Iris pigment epithelial cell (primary cell): ENCODE data around the gene RPRD1B.
"Not testable (repeated sequence)": the region's sequence is repeated elsewhere in the genome, so short reads cannot be mapped to it uniquely, and the experiment has no call there.

Experiments used
- DNase-seq: peaks from one replicate; pipeline ENCODE4 v3.0.0-alpha.2; 2011; ENCODE audit warnings: low read depth

The RPRD1B gene

DNA sequence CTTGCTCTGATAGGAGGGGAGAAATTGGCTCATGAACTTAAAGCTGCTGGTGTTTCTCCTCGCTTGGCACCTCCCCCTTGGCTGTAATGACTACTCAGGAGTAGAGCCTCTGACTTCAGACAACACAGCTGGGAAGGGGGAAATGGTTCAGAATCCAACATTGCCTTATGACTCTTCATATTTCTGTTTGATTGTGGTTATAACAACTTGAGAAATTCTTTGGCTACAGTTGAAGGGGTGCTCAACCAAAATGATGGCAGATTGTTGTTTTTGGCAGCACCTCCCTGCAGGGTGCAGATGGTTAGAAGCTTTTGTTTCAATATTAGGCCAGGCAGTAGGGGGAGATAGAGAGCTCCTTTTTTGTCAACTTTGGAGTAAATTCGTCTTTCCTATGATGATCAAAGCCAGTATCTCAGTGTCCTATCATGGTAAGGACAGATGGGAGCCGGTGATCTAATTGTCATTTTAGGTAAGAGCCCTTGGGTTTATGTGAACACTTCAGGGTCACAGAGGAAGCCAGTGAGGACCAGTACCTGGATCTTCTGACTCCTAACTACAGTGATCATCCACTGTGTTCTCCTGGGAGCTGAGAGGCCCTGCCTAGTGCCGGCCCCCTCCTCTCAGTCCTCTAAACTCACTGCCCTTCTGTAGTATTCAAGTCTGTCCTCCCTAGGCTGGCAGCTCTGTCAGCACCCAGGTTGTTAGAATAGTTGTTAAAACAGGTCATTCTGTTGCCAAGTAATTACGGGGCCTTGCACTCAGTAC, 39.9 kb downstream of the RPRD1B start:
- peak; percentile 98 for DNase-seq

DNA sequence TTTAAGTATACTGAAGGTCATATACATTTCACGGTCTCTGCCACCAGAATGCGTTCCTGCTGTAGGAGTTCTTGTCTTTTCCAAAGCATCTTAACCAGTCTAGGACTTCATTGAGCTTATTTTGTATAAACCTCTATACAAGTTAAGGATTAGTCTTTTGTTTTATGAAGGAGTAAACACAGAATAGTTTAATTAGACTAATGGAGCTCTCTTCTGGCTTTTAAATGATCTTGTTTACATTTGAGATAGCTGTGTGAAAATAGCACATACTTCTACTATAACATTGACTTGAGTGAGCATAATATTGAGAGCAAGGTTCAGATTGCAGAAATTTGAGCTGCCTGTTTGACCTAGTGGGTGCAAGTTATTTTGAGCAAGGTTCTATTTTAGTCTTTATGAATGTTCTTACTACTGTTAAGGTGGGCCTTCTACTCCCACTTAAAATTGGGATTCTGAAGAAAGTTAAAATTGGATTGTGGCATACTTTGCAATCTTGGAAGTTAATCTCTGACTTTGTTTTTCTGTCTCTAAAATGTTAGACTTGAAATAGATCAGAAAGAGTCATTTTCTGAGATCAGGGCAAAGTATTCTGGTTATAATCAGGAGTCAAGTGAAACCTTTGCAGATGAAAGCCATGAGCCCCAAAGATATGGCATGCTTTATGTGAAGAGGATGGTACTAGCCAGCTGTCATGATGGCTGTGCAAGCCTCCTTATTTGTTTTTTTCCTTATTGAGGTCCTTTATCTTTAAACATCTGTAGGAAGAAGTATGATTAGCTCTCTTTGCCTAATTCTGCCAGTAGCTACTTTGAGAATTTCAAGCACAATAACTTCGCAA, 41.8 kb downstream of the RPRD1B start:
- DNase-seq = peak; percentile 62

DNA sequence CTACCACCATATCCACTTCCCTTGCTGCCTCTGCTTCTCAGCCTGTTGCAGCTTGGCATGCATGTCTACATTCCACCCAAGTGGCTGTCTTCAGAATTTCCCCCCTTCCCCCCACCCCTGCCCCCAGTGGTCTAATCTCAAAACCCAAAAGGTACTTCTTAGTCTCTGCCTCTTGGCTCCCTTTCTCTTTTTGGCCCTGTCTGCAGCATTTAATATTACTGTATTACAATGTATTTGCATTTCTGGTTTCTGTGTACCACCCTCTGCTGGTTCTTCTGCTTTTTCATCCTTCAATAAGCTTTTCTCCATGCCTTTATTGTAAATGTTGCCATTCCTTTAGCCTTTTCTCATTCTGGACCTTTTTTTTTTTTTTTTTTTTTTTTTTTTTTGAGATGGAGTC, 43.0 kb downstream of the RPRD1B start:
- DNase-seq = no peak

DNA sequence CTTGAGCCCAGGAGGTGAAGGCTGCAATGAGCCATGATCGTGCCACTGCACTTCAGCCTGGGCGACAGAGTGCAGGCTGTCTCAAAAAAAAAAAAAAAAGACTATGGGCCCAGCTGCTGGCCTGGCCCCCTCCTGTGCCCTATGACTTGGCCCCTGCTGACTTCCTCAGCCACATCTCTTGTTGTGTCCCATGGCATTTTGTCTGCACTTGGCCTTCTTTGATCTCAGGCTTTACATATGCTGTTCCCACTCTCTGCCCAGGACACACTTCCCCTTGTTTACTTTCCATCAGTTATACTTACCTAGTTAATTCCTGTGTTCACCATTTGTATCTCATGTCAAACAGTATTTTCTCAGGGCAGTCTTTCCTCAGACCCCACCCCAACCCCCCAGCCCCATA, 44.5 kb downstream of the RPRD1B start:
- DNase-seq = no peak

DNA sequence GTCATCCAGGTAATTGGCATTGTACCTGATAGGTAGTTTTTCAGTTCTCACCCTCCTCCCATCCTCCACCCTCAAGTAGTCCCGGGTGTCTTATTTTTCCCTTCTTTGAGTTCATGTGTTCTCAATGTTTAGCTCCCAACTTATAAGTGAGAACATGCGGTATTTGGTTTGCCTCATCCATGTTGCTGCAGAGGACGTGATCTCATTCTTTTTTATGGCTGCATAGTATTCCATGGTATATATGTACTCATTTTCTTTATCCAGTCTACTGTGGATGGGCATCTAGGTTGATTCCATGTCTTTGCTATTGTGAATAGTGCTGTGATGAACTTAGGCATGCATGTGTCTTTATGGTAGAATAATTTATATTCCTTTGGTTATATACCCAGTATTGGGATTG, 45.8 kb downstream of the RPRD1B start:
- no peak for DNase-seq

DNA sequence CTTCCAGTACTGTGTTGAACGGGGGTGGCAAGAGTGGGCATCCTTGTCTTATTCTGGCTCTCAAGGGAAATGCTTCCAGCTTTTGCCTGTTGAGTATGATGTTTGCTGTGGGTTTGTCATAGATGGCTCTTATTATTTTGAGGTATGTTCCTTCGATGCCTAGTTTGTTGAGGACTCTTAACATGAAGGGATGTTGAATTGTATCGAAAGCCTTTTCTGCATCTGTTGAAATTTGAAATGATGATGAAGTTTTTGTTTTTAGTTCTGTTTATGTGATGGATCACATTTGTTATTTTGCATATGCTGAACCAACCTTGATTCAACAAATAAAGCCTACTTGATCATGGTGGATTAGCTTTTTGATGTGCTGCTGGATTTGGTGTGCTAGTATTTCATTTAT, 48.0 kb downstream of the RPRD1B start:
- no peak for DNase-seq

DNA sequence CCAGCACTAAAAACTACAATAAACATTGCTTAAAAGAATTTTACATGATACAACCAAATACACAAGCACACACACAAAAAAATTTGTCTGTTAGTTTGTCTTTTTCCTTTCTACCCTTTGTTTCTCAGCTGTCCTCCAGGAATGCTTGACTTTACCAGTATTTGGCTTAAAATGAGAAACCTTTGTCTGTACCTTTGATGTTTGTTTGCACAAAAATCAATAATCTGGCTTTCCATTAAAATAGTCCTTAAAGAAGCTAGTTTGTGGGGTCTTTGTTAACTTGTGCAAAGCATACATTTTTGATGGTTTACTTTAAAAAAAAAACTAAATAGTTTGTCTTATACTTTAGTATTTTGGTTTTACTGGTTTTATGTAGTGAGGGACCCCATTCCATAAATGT, 49.3 kb downstream of the RPRD1B start:
- DNase-seq = no peak

DNA sequence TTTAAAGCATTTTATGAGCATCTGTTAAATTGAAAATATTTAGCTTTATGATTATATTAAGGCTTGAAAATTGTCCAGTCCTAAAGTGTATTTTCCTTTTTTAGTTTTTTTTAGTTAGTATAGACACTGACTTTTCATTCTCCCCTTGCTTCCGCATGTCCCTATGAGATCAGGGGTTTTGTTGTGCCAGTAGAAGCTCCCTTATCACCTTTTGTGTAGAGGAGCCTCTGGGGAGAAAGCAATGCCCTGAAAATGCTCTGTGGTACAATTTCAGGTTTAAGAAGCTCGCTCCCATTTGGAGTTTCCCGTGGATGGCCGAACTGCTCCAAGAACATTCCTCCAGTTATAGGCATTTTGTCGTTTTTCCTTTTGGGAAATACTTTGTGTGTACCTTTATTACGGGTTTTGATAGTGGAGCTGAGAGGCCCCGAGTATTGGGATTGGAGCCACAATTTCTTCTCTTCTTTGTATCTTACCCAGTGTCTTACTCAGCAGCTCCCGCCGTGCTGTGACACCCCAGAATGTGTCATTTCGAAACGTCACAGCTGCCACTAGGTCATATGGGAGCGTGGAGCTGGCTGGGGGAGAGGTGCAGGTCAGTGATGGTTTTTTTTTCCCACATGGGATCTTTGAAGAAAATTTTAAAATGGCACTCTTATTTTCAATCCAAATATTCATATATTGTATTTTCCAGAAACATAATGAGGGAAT, 49.9 kb downstream of the RPRD1B start:
- no peak for DNase-seq

DNA sequence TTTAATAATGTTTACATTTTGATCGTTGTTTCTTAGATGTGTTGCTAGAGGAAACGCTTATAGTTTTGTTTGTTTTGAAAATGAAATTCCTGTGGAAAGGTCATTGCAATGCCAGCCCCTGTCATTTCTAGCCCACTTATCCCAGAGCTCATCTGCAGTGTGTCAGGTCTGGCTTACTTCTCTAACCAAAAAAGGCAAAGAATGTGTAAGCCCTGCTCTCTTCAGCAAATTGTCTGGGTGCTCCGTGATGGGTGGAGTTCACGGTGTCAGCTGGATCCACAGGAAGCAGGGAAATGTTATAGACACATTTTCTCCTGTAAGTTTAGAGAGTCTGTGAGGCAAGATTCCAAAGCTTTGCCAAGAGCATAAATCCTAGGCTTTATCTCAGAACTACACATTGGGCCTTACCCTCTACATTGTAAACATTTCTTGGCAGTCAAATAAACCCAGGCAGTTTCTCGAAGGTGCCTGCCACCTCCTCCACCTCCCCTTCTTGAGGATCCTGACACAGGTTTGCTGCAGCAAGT, 50.9 kb downstream of the RPRD1B start:
- peak; percentile 89 for DNase-seq

DNA sequence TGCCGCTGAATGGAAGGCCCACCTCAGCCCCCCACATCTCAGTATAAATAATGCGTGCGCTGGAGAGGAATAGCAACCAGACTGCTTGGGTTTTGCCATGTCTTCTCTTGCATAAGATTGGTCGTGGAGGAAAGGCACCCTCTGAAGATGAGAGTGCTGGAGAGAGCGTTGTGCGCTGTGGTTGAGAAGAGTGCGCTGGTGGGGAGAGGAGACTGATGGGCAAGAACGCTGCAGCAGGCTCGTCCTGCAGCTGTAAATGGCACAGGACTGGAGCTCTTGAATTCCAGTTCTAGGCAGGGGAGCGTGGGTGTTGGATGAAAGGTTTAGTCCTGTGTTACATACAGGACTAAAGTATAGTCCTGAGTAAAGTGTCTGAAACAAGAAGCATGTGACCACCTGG, 51.5 kb downstream of the RPRD1B start:
- no peak for DNase-seq

DNA sequence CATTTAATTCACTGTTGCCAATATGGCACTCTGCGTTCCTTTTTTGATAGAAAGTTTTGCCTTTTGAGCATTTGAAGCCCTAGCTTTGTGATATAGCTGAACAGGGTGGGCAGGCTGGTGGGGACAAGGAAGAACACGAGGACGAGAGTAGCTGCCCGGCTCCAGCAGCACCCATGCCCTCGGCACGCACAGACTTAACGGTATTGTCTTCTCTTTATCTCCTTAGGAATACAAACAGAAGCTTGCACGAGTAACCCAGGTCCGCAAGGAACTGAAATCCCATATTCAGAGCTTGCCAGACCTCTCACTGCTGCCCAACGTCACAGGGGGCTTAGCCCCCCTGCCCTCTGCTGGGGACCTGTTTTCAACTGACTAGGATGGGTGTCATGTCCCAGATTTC, 56.0 kb downstream of the RPRD1B start:
- no peak for DNase-seq

DNA sequence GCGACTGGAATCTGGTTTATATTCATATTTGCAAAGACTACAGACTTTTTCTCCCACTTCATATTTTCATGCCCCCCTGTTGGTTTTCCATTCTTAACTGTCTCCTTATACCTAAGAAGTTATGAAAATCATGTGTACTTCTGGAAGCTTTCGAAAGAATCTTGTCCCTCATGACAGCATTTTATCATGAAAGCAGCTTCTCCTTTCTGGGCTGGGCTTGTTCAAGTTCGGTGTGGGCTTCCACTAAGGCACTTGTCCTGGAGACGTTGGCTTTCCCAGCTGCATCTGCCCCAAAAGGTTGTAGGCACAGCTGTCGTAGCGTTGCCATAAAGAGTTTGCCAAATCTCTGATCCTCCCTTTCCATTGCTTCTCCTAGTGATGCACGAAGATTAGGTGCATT, 56.5 kb downstream of the RPRD1B start:
- DNase-seq = no peak

DNA sequence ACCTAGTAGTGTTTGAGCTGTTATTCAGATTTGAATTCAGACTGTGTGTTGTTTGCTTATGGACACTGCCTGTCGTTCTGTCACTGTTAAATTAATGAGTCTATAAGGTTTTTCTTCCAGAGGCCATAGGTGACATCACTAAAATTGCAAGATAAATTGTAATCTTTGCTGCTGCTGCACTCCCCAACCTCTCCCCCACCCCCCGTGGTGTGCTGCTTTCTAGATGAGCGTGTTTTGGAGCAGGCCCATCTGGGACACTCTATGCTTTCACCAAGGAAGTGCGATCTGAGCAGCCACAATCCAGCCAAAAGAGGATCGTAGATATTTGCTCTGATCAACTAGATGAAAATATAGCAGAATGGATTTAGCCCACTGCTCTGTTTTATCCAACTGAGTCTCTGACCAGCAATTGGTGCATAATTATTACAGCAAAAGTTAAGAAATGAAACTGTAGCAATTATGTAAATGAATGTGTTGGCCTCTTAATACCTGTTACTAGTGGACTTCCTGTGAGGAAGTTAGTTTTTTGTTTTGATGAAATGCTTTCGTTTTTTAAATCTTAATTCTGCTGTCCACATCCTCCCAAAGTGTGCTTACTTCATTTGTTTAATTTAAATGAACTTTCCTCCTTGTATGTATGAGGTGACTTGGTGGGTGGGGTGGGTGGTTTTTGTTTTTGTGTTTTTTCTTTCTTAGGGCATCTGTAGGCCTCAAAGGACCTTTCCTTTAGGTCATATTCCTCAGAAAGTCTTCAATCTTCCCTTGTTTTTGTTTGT, 58.1 kb downstream of the RPRD1B start:
- peak; percentile 49 for DNase-seq

DNA sequence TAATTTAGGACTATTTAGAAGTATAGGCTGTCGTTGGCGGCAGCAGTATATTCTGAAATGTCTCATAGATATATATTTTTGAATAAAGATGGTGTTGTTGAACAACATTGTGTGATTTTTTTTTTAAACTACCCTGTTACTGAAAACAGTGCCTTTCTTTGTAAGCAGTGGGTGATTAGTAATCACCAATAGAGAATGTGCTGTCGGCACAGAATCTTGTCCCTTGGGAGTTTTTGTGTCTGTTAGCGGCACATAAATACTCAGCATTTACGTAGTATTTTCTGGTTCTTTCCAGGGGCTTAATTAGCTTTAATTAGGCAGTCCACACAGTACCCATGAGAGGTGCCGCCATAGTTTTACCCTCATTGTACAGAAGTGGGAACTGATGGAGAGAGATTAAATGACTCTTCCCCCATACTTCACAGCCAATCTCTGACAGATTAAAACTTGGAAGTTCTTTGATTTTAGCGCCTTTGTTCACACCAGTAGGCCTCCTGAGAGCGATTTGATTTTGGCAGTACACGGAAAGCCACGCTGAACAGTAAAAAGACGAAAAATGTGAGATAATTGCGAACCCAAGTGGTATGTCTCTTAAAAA, 58.8 kb downstream of the RPRD1B start:
- no peak for DNase-seq

DNA sequence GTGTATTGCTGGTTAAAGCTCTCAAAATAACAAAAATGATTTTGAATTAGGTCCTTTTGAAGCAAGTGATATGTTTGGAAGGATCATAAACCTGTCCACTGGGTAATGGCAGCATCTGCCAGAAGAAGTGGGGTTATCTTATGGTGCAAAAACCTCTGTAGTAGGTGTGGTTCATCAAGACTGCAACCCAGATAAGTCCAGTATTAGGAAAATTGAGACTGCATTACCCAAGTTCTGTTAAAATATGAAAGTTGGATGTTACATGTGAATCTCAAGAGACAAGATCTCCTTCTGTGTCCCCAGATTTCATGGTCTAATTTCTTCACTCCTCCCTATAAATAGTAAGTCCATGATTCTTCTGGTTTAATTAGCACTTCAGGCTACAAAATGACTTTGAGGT, 59.4 kb downstream of the RPRD1B start:
- DNase-seq = no peak

DNA sequence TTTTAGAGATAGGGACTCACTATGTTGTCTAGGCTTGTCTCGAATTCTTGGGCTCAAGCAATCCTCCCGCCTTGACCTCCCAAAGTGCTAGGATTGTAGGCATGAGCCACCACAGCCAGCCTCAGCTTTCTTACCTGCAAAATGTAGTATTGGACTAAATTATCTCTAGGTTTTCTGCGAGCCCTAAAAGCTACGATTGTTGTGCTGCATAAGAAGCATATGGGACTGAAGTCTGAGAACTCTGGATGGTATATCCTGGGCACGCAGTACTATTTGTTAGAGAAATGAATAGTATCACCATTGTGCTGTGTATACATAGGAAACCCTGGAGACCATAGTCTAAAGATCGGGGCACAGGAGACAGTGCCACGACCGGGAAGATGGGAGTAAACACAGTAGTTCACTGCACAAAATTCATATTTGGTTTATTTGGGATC, 60.1 kb downstream of the RPRD1B start:
- DNase-seq = no peak

DNA sequence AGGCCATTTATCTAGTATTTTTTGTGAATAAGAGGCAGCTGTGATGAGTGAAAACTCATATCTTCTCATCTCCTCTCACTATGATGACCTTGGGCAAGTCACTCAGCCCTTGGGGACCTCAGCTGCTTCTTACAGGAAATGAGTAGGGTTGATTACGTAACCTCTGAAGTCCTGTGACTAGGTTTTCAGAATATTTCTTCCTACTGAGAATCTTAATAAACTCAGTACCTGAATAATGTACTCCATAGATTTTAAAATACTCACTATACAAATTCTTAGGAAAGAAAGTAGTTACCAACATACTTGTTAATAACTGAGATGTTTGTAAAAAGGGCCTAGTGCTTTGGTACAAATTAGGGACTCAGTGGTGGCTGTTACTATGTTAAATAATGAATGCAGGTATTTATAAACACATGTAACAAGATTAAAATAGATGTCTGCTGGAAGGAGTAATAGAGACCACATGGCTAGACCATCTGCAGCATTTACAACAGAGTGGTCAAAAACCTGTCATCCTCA, 60.9 kb downstream of the RPRD1B start:
- DNase-seq = peak; percentile 89

DNA sequence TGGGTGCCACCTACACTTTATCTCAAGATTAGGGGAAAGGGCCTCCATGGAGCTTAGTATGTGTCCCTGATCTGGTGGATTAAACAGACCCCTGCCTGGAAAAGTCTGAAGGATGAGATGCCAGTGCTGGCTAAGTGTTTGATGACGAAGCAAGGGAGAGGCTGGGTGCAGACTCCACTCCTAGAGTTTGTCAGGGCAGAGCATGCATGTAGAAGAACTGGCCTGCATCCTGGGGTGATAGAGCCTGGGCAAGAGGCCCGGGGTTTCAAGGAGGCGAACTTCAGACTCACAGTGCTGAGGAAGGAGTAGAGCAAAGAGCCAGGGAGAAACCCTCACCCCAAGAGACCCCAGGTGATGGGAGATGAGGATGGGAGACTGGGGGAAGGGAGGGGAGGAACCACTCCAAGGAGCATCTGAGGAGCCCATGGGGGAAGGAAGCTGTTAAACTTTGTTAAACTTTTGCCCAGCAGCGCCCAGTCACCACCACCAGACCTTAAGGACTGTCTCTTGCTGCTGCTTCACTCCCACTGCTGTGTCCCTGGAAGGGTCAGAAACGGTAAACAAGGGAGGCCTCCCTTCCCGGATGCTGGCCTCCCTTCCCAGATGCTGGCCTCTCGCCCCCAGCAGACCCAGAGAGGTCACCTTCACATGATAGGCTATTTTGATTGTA, 61.6 kb downstream of the RPRD1B start:
- no peak for DNase-seq

DNA sequence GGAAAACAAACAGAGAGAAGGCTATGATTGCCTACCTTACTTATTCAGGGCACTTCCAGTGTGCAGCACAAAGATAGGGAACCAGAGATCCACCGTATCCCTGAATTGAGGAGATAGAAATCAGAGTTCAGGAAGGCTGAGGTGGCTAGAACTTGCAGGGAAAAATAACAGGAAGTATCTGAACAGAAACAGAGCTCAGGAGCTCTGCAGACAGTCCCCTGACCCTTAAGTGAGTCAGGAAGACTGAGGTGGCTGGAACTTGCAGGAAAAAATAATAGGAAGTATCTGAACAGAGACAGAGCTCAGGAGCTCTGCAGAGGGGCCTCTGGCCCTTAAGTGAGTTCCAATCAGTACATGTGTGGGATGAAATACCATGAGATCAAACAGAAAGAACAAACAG, 65.4 kb downstream of the RPRD1B start:
- peak; percentile 42 for DNase-seq

DNA sequence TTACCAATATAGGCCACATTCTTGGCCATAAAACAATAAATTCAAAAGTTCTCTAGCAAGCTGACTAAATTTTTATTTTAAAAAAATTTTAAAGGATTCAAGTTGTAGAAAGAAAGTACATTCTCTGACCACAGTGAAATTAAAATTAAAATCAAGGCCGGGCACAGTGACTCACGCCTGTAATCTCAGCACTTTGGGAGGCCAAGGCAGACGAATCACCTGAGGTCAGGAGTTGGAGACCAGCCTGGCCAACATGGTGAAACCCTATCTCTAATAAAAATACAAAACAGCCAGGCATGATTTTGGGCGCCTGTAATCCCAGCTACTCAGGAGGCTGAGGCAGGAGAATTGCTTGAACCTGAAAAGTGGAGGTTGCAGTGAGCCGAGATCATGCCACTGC, 68.7 kb downstream of the RPRD1B start:
- DNase-seq = not testable (repeated sequence)

DNA sequence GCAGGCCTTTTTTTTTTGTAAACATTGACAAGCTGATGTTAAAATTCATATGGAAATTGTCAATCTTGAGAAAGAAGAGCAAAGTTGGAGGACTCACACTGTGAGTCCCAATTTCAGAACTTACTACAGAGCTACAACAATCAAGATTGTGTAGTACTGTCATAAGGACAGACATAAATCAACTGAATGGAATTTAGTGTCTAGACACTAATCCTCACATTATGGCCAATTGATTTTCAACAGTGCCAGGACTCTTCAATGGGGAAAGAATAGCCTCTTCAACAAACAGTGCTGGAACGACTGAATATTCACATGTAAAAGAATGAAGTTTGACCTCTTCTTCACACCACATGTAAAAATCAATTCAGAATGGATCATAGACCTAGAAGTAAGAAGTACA, 70.7 kb downstream of the RPRD1B start:
- no peak for DNase-seq
